CD4-positive, alpha-beta T cell (primary cell): ENCODE measurements around the gene DGLUCY. TPM values are rescaled to one million over a fixed set of nuclear protein-coding genes. Genes with fewer than 3 reads are reported as not detected.

Experiments used
- ATAC-seq: fragments of 200-7000 bp; cut with Tn5 transposase; one replicate; pipeline ENCODE4 v1.10.0; 2022; ENCODE audit warnings: mild to moderate bottlenecking; ENCODE audit not compliant: poor library complexity
- CTCF ChIA-PET: fragments of 350-600 bp; sonication (Branson Sonifier 250); formaldehyde crosslinking; loops from one replicate; lab custom pipeline; 2021; ENCODE audit warnings: antibody characterized with exemption, inconsistent platforms; lab: Charles Lee
- POLR2A ChIA-PET: fragments of 350-600 bp; sonication (Branson Sonifier 250); formaldehyde crosslinking; loops from one replicate; lab custom pipeline; 2021; ENCODE audit warnings: antibody characterized with exemption, inconsistent platforms; lab: Charles Lee
- DNase-seq, 14 experiments: peaks; one replicate each; pipeline ENCODE4 v3.0.0-alpha.2; 2013 to 2020; ENCODE audit warnings: mixed read lengths in 2 of 14
- H3K27ac ChIP-seq, 2 donors: one replicate each; pipeline versions ENCODE4 v1.5.1 to v1.7.0; 2013; ENCODE audit warnings: low read length in 2 of 2, low read depth in 1 of 2, mild to moderate bottlenecking in 1 of 2
- H3K27me3 ChIP-seq, 2 experiments: 1 replicate in 1 of 2; 2 replicates in 1 of 2; pipeline versions ENCODE4 v1.6.1 to v1.7.0; 2013; ENCODE audit warnings: low read length in 2 of 2, control low read depth in 1 of 2, mild to moderate bottlenecking in 1 of 2, moderate library complexity in 1 of 2; ENCODE audit not compliant: insufficient read depth in 2 of 2, control insufficient read depth in 1 of 2
- H3K36me3 ChIP-seq: one replicate; pipeline ENCODE4 v1.6.1; 2013; ENCODE audit warnings: low read length, control low read depth; ENCODE audit not compliant: insufficient read depth
- H3K4me1 ChIP-seq: one replicate; pipeline ENCODE4 v1.6.1; 2013; ENCODE audit warnings: low read length, control low read depth; ENCODE audit not compliant: insufficient read depth
- H3K4me3 ChIP-seq: one replicate; pipeline ENCODE4 v1.5.1; 2013; ENCODE audit warnings: mild to moderate bottlenecking, low read length, moderate library complexity
- H3K9me3 ChIP-seq, 2 experiments: 1 replicate in 1 of 2; 2 replicates in 1 of 2; pipeline versions ENCODE4 v1.6.1 to v1.7.0; 2013; ENCODE audit warnings: low read length in 2 of 2, mild to moderate bottlenecking in 2 of 2, control low read depth in 1 of 2, moderate library complexity in 1 of 2; ENCODE audit not compliant: control insufficient read depth in 1 of 2, insufficient read depth in 1 of 2
- H3K27ac Mint-ChIP-seq: one replicate; pipeline ENCODE4 v1.8.0; 2020; ENCODE audit warnings: mixed read lengths
- H3K27me3 Mint-ChIP-seq: one replicate; pipeline ENCODE4 v1.8.0; 2021; ENCODE audit warnings: mixed read lengths
- H3K36me3 Mint-ChIP-seq: one replicate; pipeline ENCODE4 v1.8.0; 2021; ENCODE audit warnings: low read depth, mixed read lengths
- H3K4me1 Mint-ChIP-seq: one replicate; pipeline ENCODE4 v1.8.0; 2021; ENCODE audit warnings: low read depth, mixed read lengths
- H3K4me3 Mint-ChIP-seq: one replicate; pipeline ENCODE4 v1.8.0; 2020; ENCODE audit warnings: mild to moderate bottlenecking, mixed read lengths
- H3K9me3 Mint-ChIP-seq: one replicate; pipeline ENCODE4 v1.8.0; 2020; ENCODE audit warnings: mixed read lengths
- CTCF ChIP-seq: fragments of 200-600 bp; IDR thresholded peaks from one replicate; pipeline ENCODE4 v1.8.0; 2022; ENCODE audit warnings: antibody characterized with exemption, mild to moderate bottlenecking
- intact Hi-C, 2 experiments: fragments of 100-400 bp; cut with DNase I in 1 of 2; cut with micrococcal nuclease in 1 of 2; formaldehyde crosslinking; loops; one replicate each; pipeline versions ENCODE4 v1.15.1 to v1.9.0; 2023 to 2025; cut with DNase I, micrococcal nuclease
- polyA plus RNA-seq, 2 donors: library from polyadenylated mRNA; unstranded; fragments of 120-200 nt; gene quantifications; one replicate each; pipeline ENCODE4 v1.2.1, GENCODE V29; 2013
- total RNA-seq, 174 experiments: library from RNA in 2 of 174; stranded (reverse) in 2 of 174; gene quantifications; one replicate each; pipeline ENCODE4 v1.2.3 and lab custom pipeline; 2021 to 2026

The DGLUCY gene, protein sequence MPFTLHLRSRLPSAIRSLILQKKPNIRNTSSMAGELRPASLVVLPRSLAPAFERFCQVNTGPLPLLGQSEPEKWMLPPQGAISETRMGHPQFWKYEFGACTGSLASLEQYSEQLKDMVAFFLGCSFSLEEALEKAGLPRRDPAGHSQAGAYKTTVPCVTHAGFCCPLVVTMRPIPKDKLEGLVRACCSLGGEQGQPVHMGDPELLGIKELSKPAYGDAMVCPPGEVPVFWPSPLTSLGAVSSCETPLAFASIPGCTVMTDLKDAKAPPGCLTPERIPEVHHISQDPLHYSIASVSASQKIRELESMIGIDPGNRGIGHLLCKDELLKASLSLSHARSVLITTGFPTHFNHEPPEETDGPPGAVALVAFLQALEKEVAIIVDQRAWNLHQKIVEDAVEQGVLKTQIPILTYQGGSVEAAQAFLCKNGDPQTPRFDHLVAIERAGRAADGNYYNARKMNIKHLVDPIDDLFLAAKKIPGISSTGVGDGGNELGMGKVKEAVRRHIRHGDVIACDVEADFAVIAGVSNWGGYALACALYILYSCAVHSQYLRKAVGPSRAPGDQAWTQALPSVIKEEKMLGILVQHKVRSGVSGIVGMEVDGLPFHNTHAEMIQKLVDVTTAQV
- 10 to 100 TPM; 33.0 to 34.9 TPM for total RNA-seq
- polyA plus RNA-seq (2013, experiment 1 of 2): 49.6 TPM
- 59.1 TPM for polyA plus RNA-seq (2013, experiment 2 of 2)
- total RNA-seq (lab: John Stamatoyannopoulos, UW): 11.8 to 164 (median 42.8) reads per million in 172 experiments

DNA sequence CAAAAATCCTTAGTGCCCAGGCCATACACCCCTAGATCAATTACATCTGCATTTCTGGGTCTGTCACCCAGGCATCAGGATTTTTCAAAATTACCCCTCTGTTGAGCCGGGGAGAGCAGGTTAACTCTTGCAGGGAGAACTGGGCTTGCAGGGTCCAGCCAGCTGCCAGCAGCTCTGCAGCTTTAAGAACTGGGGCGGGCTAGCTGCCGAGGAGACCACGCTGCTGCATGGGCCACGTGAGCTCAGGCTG is at the start of gene DGLUCY:
TSS of gene DGLUCY (plus strand) at position 245 of the 250 bp plus-strand sequence. CDS start 46,222 bp downstream, outside the sequence.
- intact Hi-C loops: loop anchor here (2.0 kb wide), 2 partner anchors 53 to 55 kb away; partner anchors contain the start of gene RPS6KA5 (in 1 of the 2)
- Histone ChIP-seq H3K9me3 (no peaks in the 10 kb centered on the region), H3K36me3 (peaks cover 6% of the 10 kb centered on the region), H3K27me3 (no peaks in the 10 kb centered on the region), H3K27ac (peak within 1 kb of the TSS; percentile 83 to 88), H3K4me3 (peak within 1 kb of the TSS; percentile 62), H3K4me1 (peaks cover 67% of the 10 kb centered on the region)
- ATAC-seq: no peak
- TF ChIP-seq CTCF: no peak
- peak in 9 of 14 experiments; percentile 26 to 75 (median 53) for DNase-seq
- Mint-ChIP-seq H3K9me3 (no peaks in the 10 kb centered on the region), H3K27ac (peak within 1 kb of the TSS; percentile 91), H3K4me1 (peaks cover 74% of the 10 kb centered on the region), H3K27me3 (no peaks in the 10 kb centered on the region), H3K36me3 (peaks cover 31% of the 10 kb centered on the region), H3K4me3 (peak within 1 kb of the TSS; percentile 92)
- ChIA-PET CTCF (interaction anchor here (1.0 to 1.4 kb wide), 3 partner anchors 25 to 211 kb away, joined by 3 to 4 read pairs (median 4); no protein-coding TSS in a partner anchor), POLR2A (interaction anchor here (0.7 to 4.2 kb wide), 11 partner anchors 8 to 144 kb away, joined by 3 to 181 read pairs (median 4); partner anchors contain the start of gene RPS6KA5)

GRCh38 chr14:91065266-91065665 is 48.6 kb upstream of the DGLUCY start:
- H3K27me3 Mint-ChIP-seq: no peaks in the 10 kb centered on the region
- TF ChIP-seq CTCF: no peak
- no peak for DNase-seq
- no peaks in the 10 kb centered on the region for H3K9me3 ChIP-seq
- no peaks in the 10 kb centered on the region for H3K9me3 Mint-ChIP-seq
- no peak overlapping the region for H3K27ac ChIP-seq
- peak overlapping the region; percentile 80 for H3K27ac Mint-ChIP-seq
- ATAC-seq: no peak
- CTCF ChIA-PET: no interaction called here
- peaks cover 74% of the 10 kb centered on the region for H3K4me1 Mint-ChIP-seq
- H3K4me3 ChIP-seq: no peak overlapping the region
- POLR2A ChIA-PET: interaction anchor here (1.0 to 2.6 kb wide), 2 partner anchors 13 to 49 kb away, joined by 3 to 17 read pairs; partner anchors contain the start of gene DGLUCY
- intact Hi-C loops: loop anchor here in 1 of 2 experiments (10.0 kb wide), 1 partner anchor 180 kb away; the partner anchor contains the start of gene GPR68
- H3K4me1 ChIP-seq: peaks cover 87% of the 10 kb centered on the region
- no peaks in the 10 kb centered on the region for H3K27me3 ChIP-seq
- H3K36me3 Mint-ChIP-seq: no peaks in the 10 kb centered on the region
- no peaks in the 10 kb centered on the region for H3K36me3 ChIP-seq
- no peak overlapping the region for H3K4me3 Mint-ChIP-seq

GRCh38 chr14:91067186-91067585 is 46.7 kb upstream of the DGLUCY start:
- POLR2A ChIA-PET: interaction anchor here (1.2 to 2.6 kb wide), 3 partner anchors 11 to 47 kb away, joined by 4 to 17 read pairs (median 4); no protein-coding TSS in a partner anchor
- Histone ChIP-seq H3K36me3 (no peaks in the 10 kb centered on the region), H3K27me3 (no peaks in the 10 kb centered on the region), H3K27ac (peak overlapping the region; percentile 14 to 48), H3K4me1 (peaks cover 73% of the 10 kb centered on the region), H3K9me3 (no peaks in the 10 kb centered on the region), H3K4me3 (no peak overlapping the region)
- CTCF ChIA-PET: interaction anchor here (0.7 to 1.0 kb wide), 2 partner anchors 72 to 106 kb away, joined by 3 read pairs; no protein-coding TSS in a partner anchor
- Mint-ChIP-seq H3K9me3 (no peaks in the 10 kb centered on the region), H3K4me3 (peak overlapping the region; percentile 34), H3K36me3 (no peaks in the 10 kb centered on the region), H3K4me1 (peaks cover 79% of the 10 kb centered on the region), H3K27ac (peak overlapping the region; percentile 68), H3K27me3 (no peaks in the 10 kb centered on the region)
- no peak for TF ChIP-seq CTCF
- DNase-seq (peak in 6 of 14 experiments; percentile 16 to 84 (median 49)), ATAC-seq (peak; percentile 63)
- intact Hi-C loops: loop anchor here in 1 of 2 experiments (10.0 kb wide), 1 partner anchor 178 kb away; the partner anchor contains the start of gene GPR68
